ENCODE data around the gene CPNE2. TPM values are rescaled to one million over a fixed set of nuclear protein-coding genes. Genes with fewer than 3 reads are reported as not detected.

CPNE2 gene
- total RNA-seq, result 10 to 100 TPM; 28.2 to 66.0 (median 45.8) TPM

GRCh38 chr16:57091975-57092785 lies at the start of gene CPNE2:
Gene CPNE2, plus strand, starts transcription at chr16:57092583. Its CDS starts 18,160 bp downstream, at chr16:57110743.
- TF ChIP-seq CTCF (IDR thresholded peaks at IDR 0.05), result no peak
- DNase-seq (ENCODE audit: low spot score), result no peak
- peak; percentile 83 for ATAC-seq (ENCODE audit: low FRiP score)

GRCh38 chr16:57043248-57043647 lies 49.1 kb upstream of the CPNE2 start:
- TF ChIP-seq CTCF (IDR thresholded peaks at IDR 0.05), result no peak
- ATAC-seq (ENCODE audit: low FRiP score) (no peak), DNase-seq (ENCODE audit: low spot score) (no peak)

GRCh38 chr16:57044931-57045693 lies 47.3 kb upstream of the CPNE2 start:
- ATAC-seq (ENCODE audit: low FRiP score), result no peak
- TF ChIP-seq CTCF (IDR thresholded peaks at IDR 0.05), result no peak

GRCh38 chr16:57045694-57046381 lies 46.5 kb upstream of the CPNE2 start:
- ATAC-seq (ENCODE audit: low FRiP score) (peak; percentile 62), DNase-seq (ENCODE audit: low spot score) (peak; percentile 30)
- no peak for TF ChIP-seq CTCF (IDR thresholded peaks at IDR 0.05)

More at GRCh38 chr16:57044931-57045693, 47.3 kb upstream of the CPNE2 start:
- DNase-seq (ENCODE audit: low spot score), result no peak

- ATAC-seq (ENCODE audit: low FRiP score) (no peak), DNase-seq (ENCODE audit: low spot score) (no peak)
- no peak for TF ChIP-seq CTCF (IDR thresholded peaks at IDR 0.05)
These were observed 44.3 kb upstream of the CPNE2 start for GRCh38 chr16:57048095-57048494.

GRCh38 chr16:57049678-57050077 lies 42.7 kb upstream of the CPNE2 start:
- no peak for TF ChIP-seq CTCF (IDR thresholded peaks at IDR 0.05)
- DNase-seq (ENCODE audit: low spot score), result no peak
- ATAC-seq (ENCODE audit: low FRiP score), result no peak
